ENCODE data around the gene FIBCD1.
"Not testable (repeated sequence)": the region's sequence is repeated elsewhere in the genome, so short reads cannot be mapped to it uniquely, and the experiment has no call there.

Gene FIBCD1

DNA sequence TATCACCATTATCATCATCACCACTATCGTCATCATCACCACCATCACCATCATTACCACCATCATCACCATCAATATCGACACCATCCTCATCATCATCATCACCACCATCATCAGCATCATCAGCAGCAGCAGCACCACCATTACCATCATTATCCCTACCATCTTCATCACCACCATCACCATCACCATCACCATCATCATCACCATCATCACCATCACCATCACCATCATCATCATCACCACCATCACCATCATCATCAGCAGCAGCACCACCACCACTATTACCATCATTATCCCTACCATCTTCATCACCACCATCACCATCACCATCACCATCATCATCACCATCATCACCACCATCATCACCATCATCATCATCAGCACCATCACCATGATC is 15.9 kb upstream of the FIBCD1 start:
- DNase-seq (ENCODE audit: low read depth), result not testable (repeated sequence)

DNA sequence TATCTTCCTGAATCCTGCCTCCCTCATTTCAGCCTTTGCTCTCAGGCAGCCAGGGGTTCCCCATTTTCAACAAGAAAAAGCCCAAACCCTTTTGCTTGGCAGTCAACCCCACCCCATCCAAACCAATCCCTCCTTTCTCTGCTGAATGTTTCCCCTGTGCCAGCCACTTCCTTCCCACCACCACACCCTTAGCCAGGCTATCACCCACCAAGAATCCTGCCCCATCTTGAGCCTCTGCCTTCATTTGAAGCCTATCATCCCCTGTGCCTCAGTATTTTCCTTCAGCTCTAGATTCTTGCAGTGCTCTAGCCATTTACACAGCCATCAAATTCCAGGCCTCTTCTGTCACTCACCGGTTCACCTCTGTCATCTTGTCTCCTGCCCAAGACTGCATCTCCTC is 15.3 kb upstream of the FIBCD1 start:
- no peak for DNase-seq (ENCODE audit: low read depth)

DNA sequence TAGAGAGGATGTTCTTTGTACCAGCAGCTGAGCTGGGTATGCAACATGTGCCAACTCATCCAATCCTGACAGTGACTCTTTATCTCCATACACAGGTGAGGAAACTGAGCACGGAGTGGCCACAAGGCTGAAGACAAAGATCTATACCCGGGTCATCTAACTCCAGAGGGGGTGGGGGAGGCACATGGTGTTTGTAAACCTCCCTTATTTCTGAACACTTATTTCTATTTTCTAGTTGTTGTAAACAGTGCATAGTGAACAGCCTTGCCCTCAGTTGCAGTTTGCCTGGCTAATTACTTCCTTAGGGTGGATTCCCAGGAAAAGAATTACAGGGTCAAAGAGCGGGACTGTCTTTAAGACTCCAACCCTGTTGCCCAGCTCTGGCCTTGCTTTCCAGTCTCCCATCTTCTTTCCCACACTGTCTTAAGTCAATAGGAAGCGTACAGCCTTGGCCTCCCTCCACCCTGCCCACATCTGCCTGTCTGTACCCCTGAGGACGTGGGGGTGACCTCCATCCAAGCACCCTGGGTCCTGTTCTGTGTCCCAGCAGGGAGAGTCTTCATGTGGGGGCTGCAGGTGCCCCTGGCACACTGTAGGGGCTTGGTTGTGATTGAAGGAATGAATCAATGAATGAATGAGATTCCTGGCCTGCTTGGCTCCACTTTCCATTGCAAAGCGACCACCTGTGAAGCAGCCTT is 13.2 kb upstream of the FIBCD1 start:
- no peak for DNase-seq (ENCODE audit: low read depth)

DNA sequence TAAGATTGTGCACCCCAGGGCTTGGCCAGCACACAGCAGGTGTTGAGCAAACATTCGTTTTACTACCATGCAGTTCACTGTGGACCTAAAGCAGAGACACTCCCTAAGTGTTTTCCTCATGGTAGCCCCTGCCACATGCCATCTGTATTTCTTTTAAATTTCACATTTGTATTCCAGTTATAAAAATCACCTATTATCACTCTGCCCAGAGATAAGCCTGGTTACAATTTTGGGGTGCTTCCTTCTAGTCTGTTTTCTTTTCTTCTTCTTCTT is 10.9 kb upstream of the FIBCD1 start:
- no peak for DNase-seq (ENCODE audit: low read depth)

DNA sequence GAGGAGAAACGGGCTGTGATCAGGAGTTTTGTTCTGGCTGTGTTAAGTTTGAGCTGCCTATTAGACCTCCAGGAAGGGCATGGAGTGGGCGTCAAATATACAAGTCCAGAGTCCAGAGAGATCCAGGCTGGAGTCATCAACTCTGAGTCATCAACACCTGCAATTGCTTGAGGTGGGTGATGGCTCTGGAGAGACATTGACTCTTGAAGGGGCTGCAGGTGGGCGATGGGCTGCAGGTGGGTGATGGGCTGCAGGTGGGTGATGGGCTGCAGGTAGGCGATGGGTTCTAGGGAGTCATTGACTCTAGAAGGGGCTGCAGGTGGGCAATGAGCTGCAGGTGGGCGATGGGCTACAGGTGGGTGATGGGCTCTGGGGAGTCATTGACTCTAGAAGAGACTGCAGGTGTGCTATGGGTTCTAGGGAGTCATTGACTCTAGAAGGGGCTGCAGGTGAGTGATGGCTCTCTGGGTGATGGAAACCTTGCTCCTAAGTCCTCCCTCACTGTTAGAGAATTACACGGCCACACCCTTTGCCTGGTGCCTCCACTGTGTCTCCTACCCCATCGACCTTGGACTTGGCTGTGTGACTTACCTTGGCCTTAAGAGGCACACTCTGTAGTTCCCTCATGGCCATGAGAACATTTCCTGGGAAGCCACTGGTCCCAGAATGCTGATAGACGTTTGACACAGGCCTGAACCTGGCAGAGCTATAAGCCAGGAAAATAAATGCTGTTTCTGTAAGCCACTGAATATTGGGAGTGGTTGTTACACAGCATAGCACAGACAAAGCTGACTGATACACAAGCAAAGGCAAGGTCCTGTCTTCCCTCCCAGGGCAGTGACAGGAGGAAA is 10.4 kb upstream of the FIBCD1 start:
- DNase-seq (ENCODE audit: low read depth), result no peak

DNA sequence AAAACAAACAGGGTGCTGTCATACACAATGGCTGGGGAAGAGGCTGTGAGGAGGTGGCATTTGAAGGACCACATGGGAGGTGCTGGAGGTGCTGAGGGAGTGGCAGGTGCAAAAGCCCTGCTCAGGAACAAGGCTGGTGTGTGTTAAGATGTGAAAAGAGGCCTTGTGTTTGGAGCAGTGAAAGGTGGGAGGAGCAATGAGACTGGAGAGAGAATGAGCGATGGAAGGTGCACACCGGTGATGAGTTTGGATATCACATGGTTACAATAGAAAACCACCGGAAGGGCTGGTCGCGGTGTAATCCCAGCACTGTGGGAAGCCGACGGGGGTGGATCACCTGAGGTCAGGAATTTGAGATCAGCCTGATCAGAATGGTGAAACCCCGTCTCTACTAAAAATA is 9.2 kb upstream of the FIBCD1 start:
- no peak for DNase-seq (ENCODE audit: low read depth)

DNA sequence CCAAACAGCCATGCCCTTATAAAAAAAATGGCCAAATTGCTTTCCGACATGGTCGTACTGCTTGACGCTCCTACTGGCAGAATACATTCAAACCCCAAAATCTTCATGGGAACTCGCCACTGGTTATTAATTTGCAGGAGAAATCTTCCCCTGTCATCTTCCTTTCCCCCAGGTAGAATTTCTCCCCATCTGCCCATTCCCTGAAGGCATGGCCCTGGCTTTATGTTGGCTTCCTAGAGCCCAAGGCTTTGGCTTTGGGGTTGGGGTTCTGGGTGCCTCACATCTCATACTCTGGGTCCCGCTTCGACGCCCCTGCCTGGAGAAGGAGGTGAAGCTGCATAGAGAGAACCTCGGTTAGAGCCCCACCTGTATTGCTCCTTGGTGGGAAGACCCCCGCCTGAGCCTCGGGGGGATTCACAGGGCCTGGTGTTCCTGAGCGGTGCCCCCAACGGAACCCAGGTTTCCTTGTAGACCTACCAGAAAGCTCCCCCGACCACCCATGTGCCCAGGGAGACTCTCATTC is 8.6 kb upstream of the FIBCD1 start:
- no peak for DNase-seq (ENCODE audit: low read depth)

DNA sequence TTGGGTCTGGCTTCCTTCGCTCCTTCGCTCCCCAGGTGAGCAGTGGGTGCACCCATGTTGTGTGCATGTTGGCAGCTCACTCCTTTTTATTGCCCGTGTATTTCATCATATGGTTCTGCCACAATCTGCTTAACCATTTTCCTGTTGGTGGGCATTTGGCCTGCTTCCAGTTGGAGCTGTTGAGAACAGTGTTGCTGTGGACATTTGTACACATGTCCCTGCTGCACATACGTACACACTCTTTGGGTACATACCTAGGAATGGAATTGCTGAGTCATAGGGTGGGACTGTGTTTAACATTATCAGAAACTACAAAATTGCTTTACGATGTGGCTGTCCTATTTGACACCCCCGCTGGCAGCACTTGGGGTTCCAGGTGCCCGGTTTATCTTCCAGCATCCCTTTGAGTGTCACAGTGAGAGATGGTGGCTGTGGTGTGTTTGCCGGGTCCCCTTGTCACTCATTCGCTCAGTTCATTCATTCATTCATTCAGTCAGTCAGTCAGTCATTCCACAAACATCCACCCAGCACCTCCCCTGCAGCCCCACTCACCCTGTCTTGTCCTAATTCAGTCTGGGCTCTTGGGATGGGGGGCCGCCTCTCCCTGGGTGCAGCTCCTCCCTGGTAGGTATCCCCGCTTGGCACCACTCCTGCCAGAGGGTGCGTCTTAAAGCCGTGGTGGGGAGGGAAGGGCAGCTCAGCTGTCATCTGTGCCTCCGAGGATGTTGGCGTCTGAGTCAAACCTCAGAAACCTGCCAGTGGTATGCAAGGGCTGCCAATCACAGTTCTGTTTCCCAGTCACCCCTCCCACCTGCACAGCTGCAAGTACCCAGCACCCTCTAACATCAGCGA is 7.9 kb upstream of the FIBCD1 start:
- no peak for DNase-seq (ENCODE audit: low read depth)

DNA sequence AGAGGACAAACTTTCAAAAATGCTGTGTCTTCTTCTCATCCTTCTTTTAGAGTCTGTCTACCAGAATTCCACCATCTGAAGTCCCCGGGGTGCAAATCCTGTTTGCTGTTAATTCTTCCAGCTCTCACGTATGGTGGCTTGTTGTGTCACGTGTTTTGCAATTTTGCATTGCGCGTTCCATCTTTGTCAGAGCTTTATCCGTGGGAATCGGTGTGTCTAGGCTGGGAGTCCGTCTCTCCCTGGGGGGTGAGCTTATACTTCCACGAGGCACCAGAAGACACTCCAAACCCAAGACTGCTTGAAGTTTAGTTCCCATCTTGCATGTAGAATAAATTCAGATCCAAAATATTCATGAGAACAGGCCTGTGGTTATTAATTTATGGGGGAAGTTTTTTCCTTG is 6.1 kb upstream of the FIBCD1 start:
- DNase-seq (ENCODE audit: low read depth), result no peak

DNA sequence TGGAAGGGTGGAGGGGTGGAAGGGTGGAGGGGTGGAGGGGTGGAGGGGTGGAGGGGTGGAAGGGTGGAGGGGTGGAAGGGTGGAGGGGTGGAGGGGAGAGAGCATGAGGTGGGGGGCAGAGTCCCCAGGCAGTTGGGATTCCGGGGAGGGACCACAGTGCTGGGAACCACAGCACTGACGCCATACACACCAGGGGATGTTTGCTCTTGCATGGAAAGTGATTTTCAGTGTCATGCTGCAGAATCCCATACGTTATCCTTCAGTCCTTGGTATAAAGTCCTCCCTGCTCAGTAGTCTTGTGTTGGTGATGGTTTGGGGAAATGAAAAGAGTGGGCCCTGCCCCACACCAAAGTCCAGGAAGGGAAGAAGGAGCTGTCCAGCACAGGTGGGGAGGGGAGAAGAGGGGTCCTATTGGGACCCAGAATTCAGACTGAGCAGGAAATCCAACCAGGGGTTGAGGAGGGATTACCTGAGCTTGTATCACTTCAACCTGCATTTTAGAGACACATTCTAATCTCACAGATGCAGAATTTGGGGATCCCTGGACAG is 5.5 kb upstream of the FIBCD1 start:
- no peak for DNase-seq (ENCODE audit: low read depth)

DNA sequence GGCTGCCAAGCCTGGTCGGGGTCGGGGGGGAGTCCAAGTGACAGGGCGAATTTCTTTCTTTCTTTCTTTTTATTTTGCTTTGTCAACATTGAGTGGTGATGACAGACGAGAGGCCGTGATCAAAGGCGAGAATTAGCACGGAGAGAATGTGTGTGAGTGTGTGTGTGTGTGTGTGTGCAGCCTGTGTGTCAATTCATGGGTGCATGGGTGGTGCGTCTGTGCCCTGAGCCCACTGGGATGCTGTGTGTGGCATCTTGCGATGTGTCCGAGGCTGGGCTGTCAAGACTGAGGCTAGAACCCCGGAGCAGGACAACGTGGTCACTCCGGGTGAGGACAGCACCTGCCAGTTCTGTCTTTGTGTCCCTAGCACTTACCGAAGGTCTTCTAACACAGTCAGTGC is 4.7 kb upstream of the FIBCD1 start:
- no peak for DNase-seq (ENCODE audit: low read depth)

DNA sequence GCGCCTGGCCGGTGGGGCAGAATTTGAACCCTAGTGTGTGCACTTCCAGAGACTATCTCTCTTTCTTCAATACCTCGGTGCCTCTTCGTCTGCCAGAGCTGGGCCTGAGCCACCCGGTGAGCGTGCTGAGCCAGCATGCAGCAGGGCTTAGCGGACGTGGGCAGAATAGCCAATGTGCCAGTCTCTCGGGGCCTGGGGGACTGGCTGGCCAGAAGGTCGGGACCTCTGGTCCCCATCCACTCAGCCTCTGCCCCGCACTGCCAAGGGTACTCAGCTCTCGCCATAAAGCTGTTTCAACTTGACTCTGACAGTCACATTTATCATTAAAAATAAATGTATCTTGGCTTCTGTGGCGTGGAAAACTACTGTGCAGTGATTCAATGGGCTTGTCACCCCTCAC is 4.2 kb upstream of the FIBCD1 start:
- DNase-seq (ENCODE audit: low read depth), result no peak

DNA sequence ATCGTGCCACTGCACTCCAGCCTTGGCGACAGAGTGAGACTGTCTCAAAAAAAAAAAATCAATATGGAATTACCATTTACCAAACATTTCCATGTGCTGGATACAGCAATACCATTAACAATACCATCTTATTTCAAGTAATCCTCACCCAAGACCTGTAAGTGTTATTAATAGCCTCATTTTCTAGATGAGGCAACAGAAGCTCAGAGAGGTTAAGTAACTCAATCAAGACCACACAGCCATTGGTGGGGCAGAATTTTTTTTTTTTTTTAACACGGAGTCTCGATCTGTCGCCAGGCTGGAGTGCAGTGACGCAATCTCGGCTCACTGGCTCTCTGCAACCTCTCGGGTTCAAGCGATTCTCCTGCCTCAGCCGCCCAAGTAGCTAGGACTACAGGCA is 3.6 kb upstream of the FIBCD1 start:
- no peak for DNase-seq (ENCODE audit: low read depth)

DNA sequence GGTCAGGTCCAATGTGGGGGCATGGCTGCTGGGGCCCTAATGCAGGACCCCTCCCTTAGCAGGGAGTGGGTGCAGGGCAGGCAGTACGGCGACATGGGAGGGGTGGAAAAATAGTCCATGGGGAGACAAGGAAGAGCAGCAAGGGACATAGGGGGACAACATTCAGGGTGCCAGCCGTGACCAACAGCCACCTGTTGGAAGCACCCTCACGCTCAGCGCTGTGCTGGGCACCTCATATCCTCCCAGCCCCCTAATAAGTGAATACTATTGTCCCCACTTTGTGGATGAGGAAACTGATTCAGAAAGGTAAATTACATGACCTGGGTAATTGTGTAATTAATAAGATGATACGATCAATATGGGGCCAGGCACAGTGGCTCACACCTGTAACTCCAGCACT is 3.0 kb upstream of the FIBCD1 start:
- no peak for DNase-seq (ENCODE audit: low read depth)

DNA sequence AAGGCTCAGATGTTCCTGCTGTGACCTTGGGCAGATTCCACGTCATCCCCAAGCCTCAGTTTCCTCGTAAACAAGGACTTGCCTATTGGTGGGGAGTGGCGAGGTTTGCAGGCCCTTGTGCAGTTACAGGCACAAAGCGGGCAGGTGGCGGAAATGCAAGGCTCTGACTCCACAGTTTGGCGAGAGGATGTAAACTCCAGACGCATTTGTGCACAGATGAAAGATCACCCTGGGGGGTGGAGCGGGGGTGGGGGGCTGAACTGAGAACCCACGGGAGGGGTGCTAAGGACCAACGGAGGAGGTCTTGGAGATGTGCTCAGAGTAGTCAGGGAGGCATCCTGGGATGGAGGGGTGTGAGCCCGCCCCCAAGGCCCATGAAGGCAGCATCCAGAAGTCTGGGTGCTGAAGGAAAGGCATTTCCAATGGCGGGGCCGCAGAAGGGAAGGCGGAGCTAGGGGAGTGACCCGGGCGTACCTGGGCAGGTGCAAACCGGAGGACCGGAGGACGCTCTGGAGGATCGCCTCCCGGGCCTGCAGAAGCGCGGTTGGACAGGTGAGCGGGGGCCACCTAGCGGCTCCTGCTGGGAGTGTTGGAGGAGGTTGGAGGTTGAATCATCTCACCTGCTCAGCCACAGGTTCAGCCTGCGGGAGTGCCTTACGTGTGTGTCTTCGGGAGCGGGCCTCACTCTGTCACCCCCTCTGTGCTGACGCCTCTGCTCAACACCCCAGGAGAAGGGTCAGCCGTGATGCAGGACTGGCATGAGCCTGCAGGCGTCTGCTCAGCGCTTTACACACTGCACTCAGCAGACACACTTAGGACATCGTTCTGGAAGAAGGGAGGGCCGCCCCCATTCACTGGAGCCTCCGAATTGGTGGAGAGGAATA is 1.9 kb upstream of the FIBCD1 start:
- peak; percentile 48 for DNase-seq (ENCODE audit: low read depth)

DNA sequence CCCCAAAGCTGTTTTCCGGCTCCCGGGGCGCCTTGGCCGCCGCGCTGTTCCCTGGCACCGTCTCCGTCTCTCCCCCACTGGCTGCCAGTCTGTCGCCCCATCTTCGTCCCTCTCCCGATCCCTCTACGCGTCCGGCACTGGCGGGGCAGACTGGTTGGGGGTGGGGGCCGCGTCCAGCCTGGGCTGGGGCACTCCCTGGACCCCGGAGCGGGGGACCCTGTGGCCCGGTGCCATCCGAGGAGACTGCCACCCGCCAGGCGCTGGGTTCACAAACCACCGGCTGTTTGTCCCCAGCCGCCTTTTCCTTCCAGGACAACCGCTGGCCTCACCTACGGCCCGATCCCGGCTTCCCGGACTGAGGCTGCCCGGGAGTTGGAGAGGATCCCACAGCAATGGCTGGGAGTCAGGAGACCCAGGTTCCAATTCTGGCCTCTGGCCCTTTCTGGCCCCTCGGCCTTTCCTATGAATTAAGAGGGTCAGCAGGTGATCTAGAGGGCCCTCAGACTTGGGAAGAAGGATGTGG is 1.0 kb upstream of the FIBCD1 start:
- DNase-seq (ENCODE audit: low read depth), result no peak

DNA sequence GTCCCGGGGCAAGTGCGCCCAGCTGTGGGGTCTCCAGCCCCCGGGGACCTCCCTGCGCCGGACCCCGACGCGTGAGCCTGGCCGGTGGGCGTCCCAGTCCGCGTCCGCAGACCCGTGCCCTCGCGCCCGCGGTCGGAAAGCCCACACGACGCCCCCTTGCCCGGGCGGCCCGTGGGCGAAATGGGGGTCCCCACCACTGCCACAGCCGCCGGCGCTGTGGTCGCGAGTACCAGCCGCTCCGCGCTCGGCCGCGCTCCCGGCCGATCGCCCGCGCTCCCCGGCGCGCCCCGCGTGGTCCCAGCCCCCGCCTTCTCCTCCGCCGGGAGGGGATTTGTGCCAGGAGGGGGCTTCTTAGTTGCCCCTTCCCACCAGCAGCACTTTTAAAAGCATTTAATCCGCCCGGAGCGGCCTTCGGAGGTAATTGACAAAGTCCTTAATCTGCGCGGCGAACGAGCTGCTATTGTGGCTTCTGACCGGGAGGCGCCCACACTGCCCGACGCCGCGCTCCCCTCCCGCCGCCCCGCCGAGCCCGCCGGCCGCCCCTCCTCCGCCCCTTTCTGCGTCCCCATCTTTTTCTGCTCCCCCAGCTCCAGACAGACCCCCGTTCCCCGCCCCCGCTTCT is 469 bp upstream of the FIBCD1 start:
- DNase-seq (ENCODE audit: low read depth), result no peak

DNA sequence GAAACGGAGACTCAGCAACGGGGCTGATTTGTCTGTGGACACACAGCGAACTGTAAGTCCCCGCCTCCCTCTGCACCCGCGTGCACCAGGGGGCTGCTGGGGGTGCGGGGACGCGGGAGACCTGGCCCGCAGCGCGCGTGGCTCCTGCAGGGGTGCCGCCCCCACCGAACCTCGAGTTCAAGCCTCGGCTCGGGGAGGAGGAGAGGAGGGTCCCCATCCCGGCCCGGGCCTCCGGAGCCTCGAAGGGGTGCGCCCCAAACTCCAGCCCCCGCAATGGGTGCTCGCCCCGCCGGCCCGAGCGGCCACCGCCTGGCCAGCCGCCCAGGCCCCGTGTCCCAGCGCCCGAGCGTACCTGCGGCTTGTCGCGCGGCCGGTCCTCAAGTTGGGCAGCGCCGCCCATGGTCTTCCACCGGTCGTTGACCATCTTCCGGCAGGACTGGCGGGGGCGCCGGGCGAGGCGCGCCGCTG is 829 bp downstream of the FIBCD1 start:
- no peak for DNase-seq (ENCODE audit: low read depth)

DNA sequence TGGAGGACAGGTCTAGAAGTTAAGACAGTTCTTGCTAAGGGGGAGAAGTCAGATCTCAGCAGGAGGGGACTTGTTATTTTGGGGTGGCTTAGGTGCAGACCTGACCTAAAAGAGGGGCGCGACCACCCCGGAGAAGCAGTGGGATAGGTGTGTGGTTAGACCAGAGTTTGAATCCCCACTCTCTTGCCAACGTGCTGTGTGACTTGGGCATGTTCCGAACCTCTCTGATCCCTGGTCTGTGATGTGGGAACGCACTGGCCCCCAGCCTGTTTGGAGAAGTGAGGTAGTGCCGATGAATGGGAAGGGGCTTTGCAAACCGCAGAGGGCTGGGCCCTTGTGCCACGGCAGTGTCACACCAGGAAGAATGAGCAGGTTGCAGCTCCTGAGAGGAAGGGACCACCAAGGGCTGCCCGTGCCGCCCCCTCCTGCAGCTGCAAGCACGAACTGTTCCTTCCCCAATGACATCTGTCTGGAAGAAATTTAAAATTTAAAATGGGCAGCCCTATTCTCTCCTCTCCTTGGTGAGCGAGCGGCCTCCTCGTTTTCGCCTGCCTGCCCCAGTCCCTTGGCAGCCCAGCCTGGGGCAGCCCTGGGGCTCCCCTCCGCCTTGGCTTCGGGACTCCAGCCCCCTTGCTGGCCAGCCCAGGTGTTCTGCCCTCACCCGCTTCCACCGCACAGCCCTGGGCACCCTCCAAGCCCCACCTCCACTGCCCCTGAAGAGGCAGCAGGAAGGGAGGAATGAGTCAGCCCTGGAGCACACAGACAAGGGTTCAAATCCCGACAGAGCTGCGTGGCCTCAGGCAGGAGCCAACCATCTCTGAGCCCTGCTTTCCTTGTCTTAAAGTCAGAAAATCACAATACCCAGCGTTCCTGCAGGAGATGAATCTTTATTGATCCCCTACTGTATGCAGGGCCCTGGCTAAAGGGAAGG is 1.6 kb downstream of the FIBCD1 start:
- no peak for DNase-seq (ENCODE audit: low read depth)

Data from stimulated activated CD4-positive, alpha-beta T cell treated with anti-CD3 and anti-CD28 coated beads, Interleukin-2, amount 100 ng/mL, for 4 hours (primary cell).